IMR-90 (cell line): ENCODE results near the gene RASSF9. TPM values are rescaled to one million over a fixed set of nuclear protein-coding genes. Genes with fewer than 3 reads are reported as not detected.

Source experiments
- ATAC-seq: fragments of 200-7000 bp; cut with Tn5 transposase; 2 replicates; pipeline ENCODE4 v1.9.1; 2020; ENCODE audit warnings: low read depth, mild to moderate bottlenecking, moderate library complexity
- BruUV-seq: library from RNA; stranded (reverse); fragments of 400-500 nt; replicated peaks from 2 replicates; lab custom pipeline; 2021; lab: Mats Ljungman, UMichigan
- CTCF ChIA-PET: fragments of 300-600 bp; formaldehyde crosslinking; extraction: SDS; loops from one replicate; lab custom pipeline; 2021; ENCODE audit warnings: antibody characterized with exemption; lab: Yijun Ruan, JAX
- POLR2A ChIA-PET: fragments of 300-600 bp; sonication (Branson Sonifier 250); formaldehyde crosslinking; loops from one replicate; lab custom pipeline; 2022; ENCODE audit warnings: antibody characterized with exemption; ENCODE audit not compliant: unreplicated experiment; lab: Charles Lee
- DNase-seq: peaks from one replicate; pipeline ENCODE4 v3.0.0; 2013
- H2AFZ ChIP-seq: replicated peaks from 2 replicates; pipeline ENCODE3; 2013; ENCODE audit warnings: low read length, mild to moderate bottlenecking; ENCODE audit not compliant: poor library complexity
- H2AK5ac ChIP-seq: 2 replicates; pipeline ENCODE4 v1.6.1; 2013; ENCODE audit warnings: low read depth, low read length, inconsistent platforms
- H2AK9ac ChIP-seq: replicated peaks from 2 replicates; pipeline ENCODE3; 2013; ENCODE audit warnings: mild to moderate bottlenecking, low read depth, low read length, moderate library complexity; ENCODE audit not compliant: poor library complexity
- H2BK120ac ChIP-seq: 2 replicates; pipeline ENCODE4 v1.6.1; 2013; ENCODE audit warnings: low read depth, low read length, inconsistent platforms
- H2BK15ac ChIP-seq: 3 replicates; pipeline ENCODE4 v1.6.1; 2013; ENCODE audit warnings: low read depth, low read length, inconsistent platforms
- H2BK20ac ChIP-seq: 2 replicates; pipeline ENCODE4 v1.6.1; 2013; ENCODE audit warnings: low read depth, mild to moderate bottlenecking, inconsistent platforms, low read length, moderate library complexity
- H2BK5ac ChIP-seq: 2 replicates; pipeline ENCODE4 v1.6.1; 2013; ENCODE audit warnings: mild to moderate bottlenecking, low read depth, low read length, inconsistent platforms; ENCODE audit not compliant: poor library complexity, severe bottlenecking
- H3K14ac ChIP-seq: replicated peaks from 2 replicates; pipeline ENCODE4 v1.6.1; 2013; ENCODE audit warnings: low read depth, low read length, inconsistent platforms
- H3K18ac ChIP-seq: 2 replicates; pipeline ENCODE4 v1.6.1; 2013; ENCODE audit warnings: low read depth, low read length, control low read depth
- H3K23ac ChIP-seq: 2 replicates; pipeline ENCODE4 v1.6.1; 2013; ENCODE audit warnings: low read depth, low read length, inconsistent platforms
- H3K27ac ChIP-seq: 2 replicates; pipeline ENCODE4 v1.5.1; 2013; ENCODE audit warnings: mild to moderate bottlenecking, control low read depth, low read length; ENCODE audit not compliant: insufficient read depth
- H3K27me3 ChIP-seq: 2 replicates; pipeline ENCODE4 v1.6.1; 2013; ENCODE audit warnings: low read length; ENCODE audit not compliant: control insufficient read depth, insufficient read depth
- H3K36me3 ChIP-seq: 2 replicates; pipeline ENCODE4 v1.6.1; 2013; ENCODE audit warnings: low read length, mixed read lengths; ENCODE audit not compliant: control insufficient read depth, insufficient read depth
- H3K4ac ChIP-seq: 2 replicates; pipeline ENCODE4 v1.6.1; 2013; ENCODE audit warnings: low read depth, low read length, inconsistent platforms
- H3K4me1 ChIP-seq: 2 replicates; pipeline ENCODE4 v1.6.1; 2013; ENCODE audit warnings: low read length, mixed read lengths; ENCODE audit not compliant: control insufficient read depth, insufficient read depth
- H3K4me2 ChIP-seq: 2 replicates; pipeline ENCODE4 v1.6.1; 2013; ENCODE audit warnings: low read depth, mild to moderate bottlenecking, control low read depth, low read length, moderate library complexity
- H3K4me3 ChIP-seq: 2 replicates; pipeline ENCODE4 v1.5.1; 2013; ENCODE audit warnings: low read depth, mild to moderate bottlenecking, control low read depth, low read length, moderate library complexity; ENCODE audit not compliant: insufficient read depth
- H3K56ac ChIP-seq: 2 replicates; pipeline ENCODE4 v1.6.1; 2013; ENCODE audit warnings: low read length, inconsistent platforms; ENCODE audit not compliant: insufficient read depth; ENCODE audit errors: extremely low read depth
- H3K79me1 ChIP-seq, 2 experiments: 2 replicates each; pipeline ENCODE4 v1.6.1; 2013; ENCODE audit warnings: low read length in 2 of 2, inconsistent platforms in 1 of 2, low read depth in 1 of 2
- H3K9ac ChIP-seq: 2 replicates; pipeline ENCODE4 v1.6.1; 2013; ENCODE audit warnings: low read depth, low read length, control low read depth
- H3K9me1 ChIP-seq: 2 replicates; pipeline ENCODE4 v1.6.1; 2013; ENCODE audit warnings: low read length, inconsistent platforms; ENCODE audit not compliant: insufficient read depth
- H3K9me3 ChIP-seq: 2 replicates; pipeline ENCODE4 v1.6.1; 2013; ENCODE audit warnings: low read length; ENCODE audit not compliant: control insufficient read depth, insufficient read depth
- H4K20me1 ChIP-seq: 2 replicates; pipeline ENCODE4 v1.6.1; 2013; ENCODE audit warnings: low read length, inconsistent platforms; ENCODE audit not compliant: insufficient read depth
- H4K5ac ChIP-seq: 2 replicates; pipeline ENCODE4 v1.6.1; 2013; ENCODE audit warnings: mild to moderate bottlenecking, low read depth, low read length, control low read depth
- H4K8ac ChIP-seq, 2 experiments: 2 replicates each; pipeline ENCODE4 v1.6.1; 2013; ENCODE audit warnings: low read depth in 2 of 2, low read length in 2 of 2, control low read depth in 1 of 2, inconsistent platforms in 1 of 2
- H4K91ac ChIP-seq: 2 replicates; pipeline ENCODE4 v1.6.1; 2013; ENCODE audit warnings: low read depth, low read length, inconsistent platforms; ENCODE audit not compliant: insufficient read depth
- RAD21 ChIP-seq: IDR thresholded peaks from 2 replicates; pipeline ENCODE4 v1.6.1; 2012; ENCODE audit warnings: low read length, improper control_type of control experiment
- RFX5 ChIP-seq: IDR thresholded peaks from 2 replicates; pipeline ENCODE4 v1.8.0; 2012; ENCODE audit warnings: low read depth, mild to moderate bottlenecking, low read length, moderate library complexity
- SMC3 ChIP-seq: fragments of 150-350 bp; IDR thresholded peaks from 2 replicates; pipeline ENCODE4 v1.6.1; 2016; ENCODE audit warnings: low read depth, mild to moderate bottlenecking, antibody characterized with exemption, low read length, moderate library complexity
- WGBS, 2 experiments: methylation state at CpG; one replicate each; pipeline versions ENCODE4 v1.1.5 to v1.1.7; 2013; ENCODE audit warnings: missing lambda C conversion rate in 2 of 2; ENCODE audit not compliant: insufficient read length in 1 of 2; ENCODE audit errors: extremely low coverage in 2 of 2; 5-methylcytosine and 5-hydroxymethylcytosine counted together
- dilution Hi-C: fragments of 300-500 bp; cut with HindIII; formaldehyde crosslinking; loops from one replicate; pipeline ENCODE4 v1.14.3; 2018; ENCODE audit warnings: low sequenced_read_pairs; ENCODE audit not compliant: unreplicated experiment
- in situ Hi-C: fragments of 300-500 bp; cut with MboI; formaldehyde crosslinking; loops from 3 replicates; pipeline ENCODE4 v1.14.3; 2019; ENCODE audit warnings: low sequenced_read_pairs, inconsistent platforms, mixed read lengths
- intact Hi-C: fragments of 100-400 bp; cut with micrococcal nuclease; formaldehyde crosslinking; loops from 2 replicates; pipeline ENCODE4 v1.10.0; 2022
- polyA plus RNA-seq, 3 experiments: library from polyadenylated mRNA; depleted of rRNA; stranded (reverse); fragments of >200 nt; gene quantifications; 2 replicates each; pipeline ENCODE4 v1.2.3, GENCODE V29; 2012; ENCODE audit warnings: low replicate concordance in 1 of 3
- total RNA-seq: library from RNA; depleted of rRNA; stranded (reverse); fragments of >200 nt; gene quantifications from 2 replicates; pipeline ENCODE4 v1.2.3, GENCODE V29; 2012
- TF ChIP-seq, protein P1 (sequence below): conservative IDR thresholded peaks from 2 replicates; pipeline ENCODE4 v1.5.1; 2012; ENCODE audit warnings: mild to moderate bottlenecking, low read depth, low read length, improper control_type of control experiment

Gene RASSF9
- total and polyA plus RNA-seq, 2 of the 4 experiments (the other 2 are of a cell fraction): 0.09 to 0.18 TPM

DNA sequence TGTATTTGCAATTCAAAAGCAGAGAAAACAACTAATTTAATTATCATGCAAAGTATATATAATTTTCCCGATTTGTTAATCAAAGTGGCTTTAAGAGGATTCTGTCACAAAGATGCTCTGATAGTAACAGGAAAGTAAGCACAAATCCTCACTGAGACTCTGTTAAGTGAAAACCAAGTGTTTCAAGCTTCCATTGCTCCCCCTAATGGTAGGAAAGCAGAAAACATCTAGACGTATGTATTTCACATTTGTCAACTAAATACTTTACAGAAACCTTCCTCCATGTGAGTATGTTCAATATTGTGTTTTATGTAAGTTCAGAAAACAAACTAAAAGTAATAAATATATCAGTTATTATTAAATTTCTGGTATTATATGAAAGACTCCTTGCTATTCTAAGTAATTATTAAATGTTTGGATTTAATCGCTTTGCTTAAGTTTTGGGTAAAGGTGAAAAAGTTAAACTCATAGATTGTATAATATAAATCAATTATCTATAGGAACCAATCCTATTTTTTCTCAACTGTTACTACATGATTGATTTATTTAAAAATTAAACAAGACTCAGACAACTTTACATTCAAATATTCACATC lies 36.4 kb upstream of the RASSF9 start:
- CTCF ChIA-PET: interaction anchor here (0.5 to 0.8 kb wide), 2 partner anchors 146 to 405 kb away, joined by 3 read pairs; no protein-coding TSS in a partner anchor
- H3K27ac ChIP-seq: no peak overlapping the region

More for the DNA sequence above, 36.4 kb upstream of the RASSF9 start:
- TF ChIP-seq RFX5: no peak
- TF ChIP-seq, protein P1, sequence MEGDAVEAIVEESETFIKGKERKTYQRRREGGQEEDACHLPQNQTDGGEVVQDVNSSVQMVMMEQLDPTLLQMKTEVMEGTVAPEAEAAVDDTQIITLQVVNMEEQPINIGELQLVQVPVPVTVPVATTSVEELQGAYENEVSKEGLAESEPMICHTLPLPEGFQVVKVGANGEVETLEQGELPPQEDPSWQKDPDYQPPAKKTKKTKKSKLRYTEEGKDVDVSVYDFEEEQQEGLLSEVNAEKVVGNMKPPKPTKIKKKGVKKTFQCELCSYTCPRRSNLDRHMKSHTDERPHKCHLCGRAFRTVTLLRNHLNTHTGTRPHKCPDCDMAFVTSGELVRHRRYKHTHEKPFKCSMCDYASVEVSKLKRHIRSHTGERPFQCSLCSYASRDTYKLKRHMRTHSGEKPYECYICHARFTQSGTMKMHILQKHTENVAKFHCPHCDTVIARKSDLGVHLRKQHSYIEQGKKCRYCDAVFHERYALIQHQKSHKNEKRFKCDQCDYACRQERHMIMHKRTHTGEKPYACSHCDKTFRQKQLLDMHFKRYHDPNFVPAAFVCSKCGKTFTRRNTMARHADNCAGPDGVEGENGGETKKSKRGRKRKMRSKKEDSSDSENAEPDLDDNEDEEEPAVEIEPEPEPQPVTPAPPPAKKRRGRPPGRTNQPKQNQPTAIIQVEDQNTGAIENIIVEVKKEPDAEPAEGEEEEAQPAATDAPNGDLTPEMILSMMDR: peak; percentile 73
- TF ChIP-seq SMC3: peak; percentile 62
- TF ChIP-seq RAD21: peak; percentile 60
- Histone ChIP-seq H2BK5ac (no peak overlapping the region), H3K4ac (no peak overlapping the region), H2BK120ac (no peak overlapping the region), H4K20me1 (no peaks in the 10 kb centered on the region), H3K79me1 (no peaks in the 10 kb centered on the region), H2AK5ac (no peak overlapping the region), H3K23ac (no peak overlapping the region), H4K8ac (no peak overlapping the region), H3K9ac (no peak overlapping the region), H4K5ac (no peak overlapping the region), H2BK15ac (no peak overlapping the region), H2AK9ac (no peak overlapping the region), H3K18ac (no peak overlapping the region), H2AFZ (no peak overlapping the region), H3K56ac (no peak overlapping the region), H2BK20ac (no peak overlapping the region), H3K4me3 (no peak overlapping the region), H3K36me3 (no peaks in the 10 kb centered on the region), H3K27me3 (no peaks in the 10 kb centered on the region), H3K14ac (no peak overlapping the region), H3K9me1 (no peaks in the 10 kb centered on the region), H4K91ac (no peak overlapping the region), H3K9me3 (no peaks in the 10 kb centered on the region), H3K4me2 (no peak overlapping the region), H3K4me1 (no peaks in the 10 kb centered on the region)
- intact Hi-C loops: loop anchor here (1.0 kb wide), 1 partner anchor 404 kb away; no protein-coding TSS in a partner anchor
- peak; percentile 61 for ATAC-seq
- BruUV-seq: no TSS peak
- in situ Hi-C loops: no loop called here
- no CpG with 5 or more reads among the region's 3 CpGs for WGBS, 2 experiments
- POLR2A ChIA-PET: no interaction called here
- dilution Hi-C loops: no loop called here
- DNase-seq: peak; percentile 64
